ENCODE results near the gene CAPN5.

DNA sequence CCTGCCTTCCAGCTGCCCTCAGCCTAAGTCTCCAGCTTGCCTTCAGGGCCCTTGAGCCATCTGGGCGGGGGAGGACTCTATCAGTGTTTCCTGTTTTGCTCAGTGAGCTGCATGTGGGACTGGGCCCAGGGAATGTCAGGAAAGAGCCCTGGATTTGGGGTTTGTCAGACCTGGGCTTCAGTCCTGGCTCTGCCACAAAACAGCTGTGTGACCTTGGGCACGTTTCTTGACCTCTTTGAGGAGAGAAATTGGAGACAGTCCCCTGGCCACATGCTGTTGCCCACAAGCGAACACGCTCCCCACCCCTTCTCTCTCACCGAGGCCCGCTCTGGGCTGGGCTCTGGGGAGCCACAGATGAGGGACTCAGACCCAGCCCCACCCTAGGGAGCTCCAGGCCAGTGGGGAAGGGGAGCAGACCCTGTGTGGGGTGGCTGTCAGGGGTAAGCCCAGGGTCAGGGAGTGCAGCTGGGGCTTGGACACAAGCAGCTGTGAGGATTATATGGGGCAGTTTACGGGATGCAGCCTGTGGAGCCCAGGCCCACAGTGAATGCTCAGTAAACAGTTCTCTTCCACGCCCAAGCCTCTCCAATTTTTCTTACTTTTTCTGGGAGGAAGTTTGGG, 73.6 kb downstream of the CAPN5 start:
- TF ChIP-seq ZNF24 (IDR thresholded peaks at IDR 0.05) (no peak), POLR2AphosphoS5 (IDR thresholded peaks at IDR 0.05; ENCODE audit: low read length) (no peak), ASH2L (IDR thresholded peaks at IDR 0.05; ENCODE audit: borderline replicate concordance, low read depth) (no peak), CREB1 (IDR thresholded peaks at IDR 0.05; ENCODE audit: low read depth) (no peak), ATF7 (IDR thresholded peaks at IDR 0.05; ENCODE audit: low read depth) (no peak), KLF5 (IDR thresholded peaks at IDR 0.05; ENCODE audit: partially characterized antibody) (no peak), TCF7 (IDR thresholded peaks at IDR 0.05; ENCODE audit: borderline replicate concordance) (no peak), HDAC2 (IDR thresholded peaks at IDR 0.05) (no peak), CREM (IDR thresholded peaks at IDR 0.05; ENCODE audit: low read depth) (no peak), MTA3 (IDR thresholded peaks at IDR 0.05; ENCODE audit: borderline replicate concordance, low read length) (no peak), POLR2A (IDR thresholded peaks at IDR 0.05; ENCODE audit: low read depth, low read length) (no peak)
- TF ChIP-seq, protein P1, sequence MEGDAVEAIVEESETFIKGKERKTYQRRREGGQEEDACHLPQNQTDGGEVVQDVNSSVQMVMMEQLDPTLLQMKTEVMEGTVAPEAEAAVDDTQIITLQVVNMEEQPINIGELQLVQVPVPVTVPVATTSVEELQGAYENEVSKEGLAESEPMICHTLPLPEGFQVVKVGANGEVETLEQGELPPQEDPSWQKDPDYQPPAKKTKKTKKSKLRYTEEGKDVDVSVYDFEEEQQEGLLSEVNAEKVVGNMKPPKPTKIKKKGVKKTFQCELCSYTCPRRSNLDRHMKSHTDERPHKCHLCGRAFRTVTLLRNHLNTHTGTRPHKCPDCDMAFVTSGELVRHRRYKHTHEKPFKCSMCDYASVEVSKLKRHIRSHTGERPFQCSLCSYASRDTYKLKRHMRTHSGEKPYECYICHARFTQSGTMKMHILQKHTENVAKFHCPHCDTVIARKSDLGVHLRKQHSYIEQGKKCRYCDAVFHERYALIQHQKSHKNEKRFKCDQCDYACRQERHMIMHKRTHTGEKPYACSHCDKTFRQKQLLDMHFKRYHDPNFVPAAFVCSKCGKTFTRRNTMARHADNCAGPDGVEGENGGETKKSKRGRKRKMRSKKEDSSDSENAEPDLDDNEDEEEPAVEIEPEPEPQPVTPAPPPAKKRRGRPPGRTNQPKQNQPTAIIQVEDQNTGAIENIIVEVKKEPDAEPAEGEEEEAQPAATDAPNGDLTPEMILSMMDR (IDR thresholded peaks at IDR 0.05 in 2 of 3, conservative IDR thresholded peaks at IDR 0.05 in 1 of 3; ENCODE audit: control insufficient read depth in 2 of 3, extremely low read depth in 1 of 3, insufficient read depth in 1 of 3, low read depth in 3 of 3, low read length in 3 of 3): no peak
- TF ChIP-seq, protein P2, sequence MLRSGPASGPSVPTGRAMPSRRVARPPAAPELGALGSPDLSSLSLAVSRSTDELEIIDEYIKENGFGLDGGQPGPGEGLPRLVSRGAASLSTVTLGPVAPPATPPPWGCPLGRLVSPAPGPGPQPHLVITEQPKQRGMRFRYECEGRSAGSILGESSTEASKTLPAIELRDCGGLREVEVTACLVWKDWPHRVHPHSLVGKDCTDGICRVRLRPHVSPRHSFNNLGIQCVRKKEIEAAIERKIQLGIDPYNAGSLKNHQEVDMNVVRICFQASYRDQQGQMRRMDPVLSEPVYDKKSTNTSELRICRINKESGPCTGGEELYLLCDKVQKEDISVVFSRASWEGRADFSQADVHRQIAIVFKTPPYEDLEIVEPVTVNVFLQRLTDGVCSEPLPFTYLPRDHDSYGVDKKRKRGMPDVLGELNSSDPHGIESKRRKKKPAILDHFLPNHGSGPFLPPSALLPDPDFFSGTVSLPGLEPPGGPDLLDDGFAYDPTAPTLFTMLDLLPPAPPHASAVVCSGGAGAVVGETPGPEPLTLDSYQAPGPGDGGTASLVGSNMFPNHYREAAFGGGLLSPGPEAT (IDR thresholded peaks at IDR 0.05; ENCODE audit: low read depth): no peak
- TF ChIP-seq, protein P3, sequence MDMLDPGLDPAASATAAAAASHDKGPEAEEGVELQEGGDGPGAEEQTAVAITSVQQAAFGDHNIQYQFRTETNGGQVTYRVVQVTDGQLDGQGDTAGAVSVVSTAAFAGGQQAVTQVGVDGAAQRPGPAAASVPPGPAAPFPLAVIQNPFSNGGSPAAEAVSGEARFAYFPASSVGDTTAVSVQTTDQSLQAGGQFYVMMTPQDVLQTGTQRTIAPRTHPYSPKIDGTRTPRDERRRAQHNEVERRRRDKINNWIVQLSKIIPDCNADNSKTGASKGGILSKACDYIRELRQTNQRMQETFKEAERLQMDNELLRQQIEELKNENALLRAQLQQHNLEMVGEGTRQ (IDR thresholded peaks at IDR 0.05; ENCODE audit: borderline replicate concordance, low read depth, low read length): no peak
